SK-N-SH (cell line): ENCODE data around the gene SCYL2. TPM values are rescaled to one million over a fixed set of nuclear protein-coding genes. Genes with fewer than 3 reads are reported as not detected.
"Not testable (repeated sequence)": the region's sequence is repeated elsewhere in the genome, so short reads cannot be mapped to it uniquely, and the experiment has no call there.

Experiments
- CTCF ChIA-PET: fragments of 300-600, 350-600 bp; formaldehyde crosslinking; extraction: SDS; loops from one replicate; lab custom pipeline; 2021; lab: Yijun Ruan, JAX
- POLR2A ChIA-PET: fragments of 350-600 bp; sonication (Branson Sonifier 250); formaldehyde crosslinking; extraction: SDS; loops from one replicate; lab custom pipeline; 2020; ENCODE audit warnings: antibody characterized with exemption, inconsistent platforms; lab: Yijun Ruan, JAX
- DNase-seq: peaks from one replicate; pipeline ENCODE4 v3.0.0; 2012
- H2AFZ ChIP-seq: fragments of 200-600 bp; sonication (generic); 2 replicates; pipeline ENCODE4 v1.8.1; 2016; ENCODE audit warnings: antibody characterized with exemption, mild to moderate bottlenecking, low read depth
- H3F3A ChIP-seq: fragments of 200-600 bp; sonication (generic); replicated peaks from 2 replicates; pipeline ENCODE3; 2016; ENCODE audit warnings: antibody characterized with exemption, mild to moderate bottlenecking; ENCODE audit not compliant: insufficient read depth
- H3K27ac ChIP-seq, 2 experiments: fragments of 200-500 bp in 1 of 2; fragments of 200-600 bp in 1 of 2; sonication (Bioruptor generic) in 1 of 2; sonication (generic), shearing (Covaris generic) in 1 of 2; 2 replicates each; pipeline versions ENCODE4 v1.5.1 to v1.6.1; 2014 to 2016; ENCODE audit warnings: low read depth in 2 of 2, inconsistent platforms in 1 of 2, low read length in 1 of 2, mild to moderate bottlenecking in 1 of 2, mixed read lengths in 1 of 2
- H3K27me3 ChIP-seq: fragments of 200-600 bp; sonication (generic), shearing (Covaris generic); 2 replicates; pipeline ENCODE4 v1.6.1; 2016; ENCODE audit warnings: mixed run types; ENCODE audit not compliant: insufficient read depth
- H3K36me3 ChIP-seq, 2 experiments: fragments of 200-500 bp in 1 of 2; fragments of 200-600 bp in 1 of 2; sonication (Bioruptor generic) in 1 of 2; sonication (generic) in 1 of 2; replicated peaks in 1 of 2; 2 replicates each; pipeline versions ENCODE3 to v1.5.1; 2014 to 2016; ENCODE audit warnings: low read length in 1 of 2, mild to moderate bottlenecking in 1 of 2; ENCODE audit not compliant: insufficient read depth in 2 of 2, control insufficient read depth in 1 of 2
- H3K4me1 ChIP-seq, 2 experiments: fragments of 200-500 bp in 1 of 2; fragments of 200-600 bp in 1 of 2; sonication (Bioruptor generic) in 1 of 2; sonication (generic), shearing (Covaris generic) in 1 of 2; 2 replicates each; pipeline versions ENCODE4 v1.5.1 to v1.6.1; 2014 to 2016; ENCODE audit warnings: low read depth in 1 of 2, low read length in 1 of 2, mixed run types in 1 of 2; ENCODE audit not compliant: insufficient read depth in 2 of 2, control insufficient read depth in 1 of 2
- H3K4me2 ChIP-seq: fragments of 200-600 bp; sonication (generic), shearing (Covaris generic); 2 replicates; pipeline ENCODE4 v1.6.1; 2017; ENCODE audit warnings: mixed run types
- H3K4me3 ChIP-seq, 2 experiments: fragments of 200-500 bp in 1 of 2; fragments of 200-600 bp in 1 of 2; sonication (Bioruptor generic) in 1 of 2; sonication (generic), shearing (Covaris generic) in 1 of 2; 2 replicates each; pipeline versions ENCODE4 v1.5.1 to v1.8.1; 2014 to 2016; ENCODE audit warnings: low read depth in 2 of 2, inconsistent platforms in 1 of 2, low read length in 1 of 2, mild to moderate bottlenecking in 1 of 2, mixed read lengths in 1 of 2, moderate library complexity in 1 of 2
- H3K79me2 ChIP-seq: fragments of 200-600 bp; sonication (generic); 2 replicates; pipeline ENCODE4 v1.8.1; 2017; ENCODE audit warnings: mild to moderate bottlenecking; ENCODE audit not compliant: insufficient read depth
- H3K9ac ChIP-seq: fragments of 200-600 bp; sonication (generic); 2 replicates; pipeline ENCODE4 v1.6.1; 2017; ENCODE audit warnings: mixed run types
- H3K9me2 ChIP-seq: fragments of 200-600 bp; sonication (generic); 2 replicates; pipeline ENCODE4 v1.6.1; 2017; ENCODE audit warnings: mixed run types
- H3K9me3 ChIP-seq: fragments of 200-600 bp; sonication (generic); 2 replicates; pipeline ENCODE4 v1.6.1; 2017; ENCODE audit warnings: mixed run types, mild to moderate bottlenecking, moderate library complexity
- H4K20me1 ChIP-seq: fragments of 200-600 bp; sonication (generic); 2 replicates; pipeline ENCODE4 v1.6.1; 2017; ENCODE audit warnings: mild to moderate bottlenecking, mixed run types; ENCODE audit not compliant: insufficient read depth
- FOXJ3 ChIP-seq: sonication (generic); formaldehyde crosslinking; IDR thresholded peaks from 2 replicates; pipeline ENCODE4 v1.5.1; 2020; ENCODE audit warnings: mild to moderate bottlenecking, missing genetic modification reagents
- GABPA ChIP-seq: IDR thresholded peaks from 2 replicates; pipeline ENCODE4 v1.4.0; 2012; ENCODE audit warnings: low read depth, mild to moderate bottlenecking
- GATA2 ChIP-seq: sonication (generic); formaldehyde crosslinking; IDR thresholded peaks from 2 replicates; pipeline ENCODE4 v1.5.0; 2020; ENCODE audit warnings: mild to moderate bottlenecking, missing genetic modification reagents
- JUND ChIP-seq: IDR thresholded peaks from 2 replicates; pipeline ENCODE4 v1.4.0; 2012
- NFIC ChIP-seq: IDR thresholded peaks from 2 replicates; pipeline ENCODE4 v1.4.0; 2012; ENCODE audit warnings: borderline replicate concordance
- RCOR1 ChIP-seq: fragments of 150-350 bp; IDR thresholded peaks from 2 replicates; pipeline ENCODE4 v1.6.1; 2017; ENCODE audit warnings: antibody characterized with exemption, low read length
- RXRA ChIP-seq: IDR thresholded peaks from 2 replicates; pipeline ENCODE4 v1.4.0; 2012; ENCODE audit warnings: low read depth, mild to moderate bottlenecking, borderline replicate concordance
- SMC3 ChIP-seq: IDR thresholded peaks from 2 replicates; pipeline ENCODE4 v1.6.1; 2012; ENCODE audit warnings: low read depth, low read length, improper control_type of control experiment
- TCF12 ChIP-seq: IDR thresholded peaks from 2 replicates; pipeline ENCODE4 v1.4.0; 2012
- TEAD4 ChIP-seq: IDR thresholded peaks from 2 replicates; pipeline ENCODE4 v1.4.0; 2012; ENCODE audit warnings: mild to moderate bottlenecking, borderline replicate concordance; ENCODE audit not compliant: insufficient read depth
- YY1 ChIP-seq: IDR thresholded peaks from 2 replicates; pipeline ENCODE4 v1.4.0; 2012; ENCODE audit warnings: low read depth, mild to moderate bottlenecking
- WGBS: methylation state at CpG from one replicate; pipeline ENCODE4 v1.1.6; 2017; ENCODE audit warnings: low lambda C conversion rate; 5-methylcytosine and 5-hydroxymethylcytosine counted together
- polyA plus RNA-seq, 3 experiments: library from polyadenylated mRNA; depleted of rRNA; stranded (reverse); fragments of >200 nt; gene quantifications; 2 replicates each; pipeline ENCODE4 v1.2.3, GENCODE V29; 2012
- TF ChIP-seq, protein P1 (sequence below): IDR thresholded peaks from 2 replicates; pipeline ENCODE4 v1.4.0; 2012; ENCODE audit warnings: low read depth, borderline replicate concordance
- TF ChIP-seq, protein P2 (sequence below): IDR thresholded peaks from 2 replicates; pipeline ENCODE4 v1.6.1; 2012; ENCODE audit warnings: mild to moderate bottlenecking, low read depth, low read length, moderate library complexity
- TF ChIP-seq, protein P3 (sequence below): IDR thresholded peaks from 2 replicates; pipeline ENCODE4 v1.4.0; 2012; ENCODE audit warnings: low read depth
- TF ChIP-seq, protein P4 (sequence below): fragments of 150-350 bp; IDR thresholded peaks from 2 replicates; pipeline ENCODE4 v1.6.1; 2017; ENCODE audit warnings: antibody characterized with exemption, low read length, low read depth, borderline replicate concordance

SCYL2 gene
- polyA plus RNA-seq, 1 of the 3 experiments (the other 2 are of a cell fraction), result 7.5 TPM

DNA sequence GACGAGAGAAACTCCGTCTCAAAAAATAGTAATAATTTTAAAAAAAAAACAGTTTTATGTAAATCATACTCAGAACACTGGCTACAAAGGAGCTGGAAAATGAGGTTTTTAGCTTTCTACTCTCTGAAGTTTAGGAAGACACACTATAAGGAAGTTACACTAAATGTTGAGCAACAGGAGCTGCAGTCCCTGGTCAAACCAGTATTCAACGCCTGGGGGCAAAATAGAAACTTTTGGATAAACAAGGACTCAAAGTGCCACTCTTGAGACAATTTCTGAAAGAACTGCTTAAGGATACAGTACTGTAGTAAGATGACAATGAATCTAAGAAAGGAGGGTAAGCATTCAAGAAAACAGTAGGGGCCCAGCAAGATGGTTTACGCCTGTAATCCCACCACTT is 37.1 kb upstream of the SCYL2 start:
- Histone ChIP-seq H3K27me3 (no peaks in the 10 kb centered on the region), H3K36me3 (peaks cover 7 to 19% of the 10 kb centered on the region in 2 experiments), H3K4me1 (no peaks in the 10 kb centered on the region), H2AFZ (no peak overlapping the region), H3K9me3 (no peaks in the 10 kb centered on the region), H3K27ac (no peak overlapping the region), H3K79me2 (no peaks in the 10 kb centered on the region), H3F3A (peaks cover 4% of the 10 kb centered on the region), H3K4me2 (no peak overlapping the region), H3K4me3 (no peak overlapping the region), H3K9ac (no peak overlapping the region), H3K9me2 (no peaks in the 10 kb centered on the region), H4K20me1 (no peaks in the 10 kb centered on the region)
- TF ChIP-seq FOXJ3 (CRISPR knock-in tag), result no peak
- TF ChIP-seq JUND, result no peak
- TF ChIP-seq, protein P1, sequence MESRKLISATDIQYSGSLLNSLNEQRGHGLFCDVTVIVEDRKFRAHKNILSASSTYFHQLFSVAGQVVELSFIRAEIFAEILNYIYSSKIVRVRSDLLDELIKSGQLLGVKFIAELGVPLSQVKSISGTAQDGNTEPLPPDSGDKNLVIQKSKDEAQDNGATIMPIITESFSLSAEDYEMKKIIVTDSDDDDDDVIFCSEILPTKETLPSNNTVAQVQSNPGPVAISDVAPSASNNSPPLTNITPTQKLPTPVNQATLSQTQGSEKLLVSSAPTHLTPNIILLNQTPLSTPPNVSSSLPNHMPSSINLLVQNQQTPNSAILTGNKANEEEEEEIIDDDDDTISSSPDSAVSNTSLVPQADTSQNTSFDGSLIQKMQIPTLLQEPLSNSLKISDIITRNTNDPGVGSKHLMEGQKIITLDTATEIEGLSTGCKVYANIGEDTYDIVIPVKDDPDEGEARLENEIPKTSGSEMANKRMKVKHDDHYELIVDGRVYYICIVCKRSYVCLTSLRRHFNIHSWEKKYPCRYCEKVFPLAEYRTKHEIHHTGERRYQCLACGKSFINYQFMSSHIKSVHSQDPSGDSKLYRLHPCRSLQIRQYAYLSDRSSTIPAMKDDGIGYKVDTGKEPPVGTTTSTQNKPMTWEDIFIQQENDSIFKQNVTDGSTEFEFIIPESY, result no peak
- no peak for TF ChIP-seq GABPA
- no peak for TF ChIP-seq TEAD4
- TF ChIP-seq, protein P2, sequence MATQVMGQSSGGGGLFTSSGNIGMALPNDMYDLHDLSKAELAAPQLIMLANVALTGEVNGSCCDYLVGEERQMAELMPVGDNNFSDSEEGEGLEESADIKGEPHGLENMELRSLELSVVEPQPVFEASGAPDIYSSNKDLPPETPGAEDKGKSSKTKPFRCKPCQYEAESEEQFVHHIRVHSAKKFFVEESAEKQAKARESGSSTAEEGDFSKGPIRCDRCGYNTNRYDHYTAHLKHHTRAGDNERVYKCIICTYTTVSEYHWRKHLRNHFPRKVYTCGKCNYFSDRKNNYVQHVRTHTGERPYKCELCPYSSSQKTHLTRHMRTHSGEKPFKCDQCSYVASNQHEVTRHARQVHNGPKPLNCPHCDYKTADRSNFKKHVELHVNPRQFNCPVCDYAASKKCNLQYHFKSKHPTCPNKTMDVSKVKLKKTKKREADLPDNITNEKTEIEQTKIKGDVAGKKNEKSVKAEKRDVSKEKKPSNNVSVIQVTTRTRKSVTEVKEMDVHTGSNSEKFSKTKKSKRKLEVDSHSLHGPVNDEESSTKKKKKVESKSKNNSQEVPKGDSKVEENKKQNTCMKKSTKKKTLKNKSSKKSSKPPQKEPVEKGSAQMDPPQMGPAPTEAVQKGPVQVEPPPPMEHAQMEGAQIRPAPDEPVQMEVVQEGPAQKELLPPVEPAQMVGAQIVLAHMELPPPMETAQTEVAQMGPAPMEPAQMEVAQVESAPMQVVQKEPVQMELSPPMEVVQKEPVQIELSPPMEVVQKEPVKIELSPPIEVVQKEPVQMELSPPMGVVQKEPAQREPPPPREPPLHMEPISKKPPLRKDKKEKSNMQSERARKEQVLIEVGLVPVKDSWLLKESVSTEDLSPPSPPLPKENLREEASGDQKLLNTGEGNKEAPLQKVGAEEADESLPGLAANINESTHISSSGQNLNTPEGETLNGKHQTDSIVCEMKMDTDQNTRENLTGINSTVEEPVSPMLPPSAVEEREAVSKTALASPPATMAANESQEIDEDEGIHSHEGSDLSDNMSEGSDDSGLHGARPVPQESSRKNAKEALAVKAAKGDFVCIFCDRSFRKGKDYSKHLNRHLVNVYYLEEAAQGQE, result no peak
- TF ChIP-seq YY1, result no peak
- TF ChIP-seq RXRA, result no peak
- no peak for TF ChIP-seq NFIC
- TF ChIP-seq, protein P3, sequence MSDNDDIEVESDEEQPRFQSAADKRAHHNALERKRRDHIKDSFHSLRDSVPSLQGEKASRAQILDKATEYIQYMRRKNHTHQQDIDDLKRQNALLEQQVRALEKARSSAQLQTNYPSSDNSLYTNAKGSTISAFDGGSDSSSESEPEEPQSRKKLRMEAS, result no peak
- no peak for TF ChIP-seq SMC3
- TF ChIP-seq, protein P4, sequence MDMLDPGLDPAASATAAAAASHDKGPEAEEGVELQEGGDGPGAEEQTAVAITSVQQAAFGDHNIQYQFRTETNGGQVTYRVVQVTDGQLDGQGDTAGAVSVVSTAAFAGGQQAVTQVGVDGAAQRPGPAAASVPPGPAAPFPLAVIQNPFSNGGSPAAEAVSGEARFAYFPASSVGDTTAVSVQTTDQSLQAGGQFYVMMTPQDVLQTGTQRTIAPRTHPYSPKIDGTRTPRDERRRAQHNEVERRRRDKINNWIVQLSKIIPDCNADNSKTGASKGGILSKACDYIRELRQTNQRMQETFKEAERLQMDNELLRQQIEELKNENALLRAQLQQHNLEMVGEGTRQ, result no peak
- no peak for TF ChIP-seq GATA2 (CRISPR knock-in tag)
- TF ChIP-seq RCOR1, result no peak
- no peak for TF ChIP-seq TCF12
- DNase-seq, result no peak
- CTCF ChIA-PET, result interaction anchor here (0.5 to 2.1 kb wide), 3 partner anchors 154 to 325 kb away, joined by 3 to 7 read pairs (median 3); no protein-coding TSS in a partner anchor
- POLR2A ChIA-PET, result no interaction called here
- 92% methylated on average over 4 of the region's 4 CpGs for WGBS

DNA sequence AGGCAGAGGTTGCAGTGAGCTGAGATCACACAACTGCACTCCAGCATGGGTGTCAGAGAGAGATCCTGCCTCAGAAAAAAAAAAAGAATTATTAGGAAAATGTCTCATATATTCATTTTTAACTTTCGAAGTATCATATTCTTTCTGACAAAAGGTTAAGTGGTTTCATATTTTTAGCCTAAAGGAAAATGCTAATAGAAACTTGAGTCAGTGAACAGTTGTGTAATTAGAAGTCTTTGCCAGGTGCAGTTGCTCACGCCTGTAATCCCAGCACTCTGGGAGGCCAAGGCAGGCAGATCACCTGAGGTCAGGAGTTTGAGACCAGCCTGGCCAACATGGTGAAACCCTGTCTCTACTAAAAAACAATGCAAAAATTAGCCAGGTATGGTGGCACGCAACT is 35.1 kb upstream of the SCYL2 start:
- H3K27ac ChIP-seq, H3K4me1 ChIP-seq, H3K4me2 ChIP-seq, H2AFZ ChIP-seq, H3K9me3 ChIP-seq, H3F3A ChIP-seq, H3K9me2 ChIP-seq, H3K36me3 ChIP-seq, H4K20me1 ChIP-seq, H3K4me3 ChIP-seq, H3K27me3 ChIP-seq, POLR2A ChIA-PET, DNase-seq, H3K79me2 ChIP-seq, H3K9ac ChIP-seq: not testable (repeated sequence)
- CTCF ChIA-PET, result interaction anchor here (4.9 kb wide), 1 partner anchor 323 kb away, joined by 52 read pairs; no protein-coding TSS in a partner anchor
- 93% methylated on average over 3 of the region's 3 CpGs for whole genome bisulfite sequencing
